COR-L47 (cell line): ENCODE measurements around the gene GXYLT2.
"Not testable (repeated sequence)": the region's sequence is repeated elsewhere in the genome, so short reads cannot be mapped to it uniquely, and the experiment has no call there.

Experiments used
- DNase-seq: peaks from one replicate; lab custom pipeline; 2025; lab: John Stamatoyannopoulos, UW

GXYLT2 gene

GRCh38 chr3:72974956-72975355 lies 87.1 kb downstream of the GXYLT2 start:
- DNase-seq: no peak

- no peak for DNase-seq
Observed at GRCh38 chr3:72976281-72976741, 88.5 kb downstream of the GXYLT2 start.

- DNase-seq: no peak
Observed at GRCh38 chr3:72977060-72977808, 89.4 kb downstream of the GXYLT2 start.

GRCh38 chr3:72982609-72983366 lies 94.9 kb downstream of the GXYLT2 start:
- no peak for DNase-seq

GRCh38 chr3:72985576-72985975 lies 97.7 kb downstream of the GXYLT2 start:
- DNase-seq: no peak

- DNase-seq: no peak
Observed at GRCh38 chr3:72990701-72991395, 103.0 kb downstream of the GXYLT2 start.

GRCh38 chr3:72991522-72991921 lies 103.7 kb downstream of the GXYLT2 start:
- DNase-seq: no peak

GRCh38 chr3:72993391-72993790 lies 105.5 kb downstream of the GXYLT2 start:
- DNase-seq: no peak

- no peak for DNase-seq
Observed at GRCh38 chr3:72995337-72995736, 107.5 kb downstream of the GXYLT2 start.

- no peak for DNase-seq
Observed at GRCh38 chr3:72996121-72996472, 108.3 kb downstream of the GXYLT2 start.

- DNase-seq: peak; percentile 57
Observed at GRCh38 chr3:72996473-72997333, 108.9 kb downstream of the GXYLT2 start, which contains the start of gene PPP4R2. TSS of gene PPP4R2 (plus strand) at chr3:72996811. CDS start at chr3:72997038, 227 bp downstream.

- peak; percentile 3 for DNase-seq
Observed at GRCh38 chr3:72997421-72997961, 109.6 kb downstream of the GXYLT2 start.

- no peak for DNase-seq
Observed at GRCh38 chr3:72998466-72998865, 110.6 kb downstream of the GXYLT2 start.

- no peak for DNase-seq
Observed at GRCh38 chr3:72999951-73000350, 112.1 kb downstream of the GXYLT2 start.

- DNase-seq: not testable (repeated sequence)
Observed at GRCh38 chr3:73003050-73003449, 115.2 kb downstream of the GXYLT2 start.

- no peak for DNase-seq
Observed at GRCh38 chr3:73004316-73004715, 116.5 kb downstream of the GXYLT2 start.

GRCh38 chr3:73007992-73008712 lies 120.3 kb downstream of the GXYLT2 start:
- DNase-seq: no peak

GRCh38 chr3:73009008-73009407 lies 121.2 kb downstream of the GXYLT2 start:
- DNase-seq: no peak

GRCh38 chr3:73009750-73010149 lies 121.9 kb downstream of the GXYLT2 start:
- no peak for DNase-seq

- no peak for DNase-seq
Observed at GRCh38 chr3:73010158-73010557, 122.3 kb downstream of the GXYLT2 start.

- no peak for DNase-seq
Observed at GRCh38 chr3:73018298-73018697, 130.5 kb downstream of the GXYLT2 start.
